GM12873 (cell line): Measurements from ENCODE around the gene INTS11.

Experiments used
- CTCF ChIP-seq: IDR thresholded peaks from 2 replicates; pipeline ENCODE4 v1.5.1; 2012; ENCODE audit warnings: low read depth, mild to moderate bottlenecking, moderate library complexity, low read length, control low read depth; ENCODE audit not compliant: insufficient read depth; ENCODE audit errors: missing control alignments

The INTS11 gene

GRCh38 chr1:1321477-1321876, 3.0 kb downstream of the INTS11 start:
- TF ChIP-seq CTCF = no peak

GRCh38 chr1:1320666-1321448, 3.6 kb downstream of the INTS11 start:
- no peak for TF ChIP-seq CTCF

- TF ChIP-seq CTCF = no peak
Measured at GRCh38 chr1:1319646-1319941, 4.9 kb downstream of the INTS11 start.

- no peak for TF ChIP-seq CTCF
Measured at GRCh38 chr1:1318777-1319645, 5.4 kb downstream of the INTS11 start.

- no peak for TF ChIP-seq CTCF
Measured at GRCh38 chr1:1318131-1318652, 6.3 kb downstream of the INTS11 start.

GRCh38 chr1:1317420-1317819, 7.0 kb downstream of the INTS11 start:
- no peak for TF ChIP-seq CTCF

- no peak for TF ChIP-seq CTCF
Measured at GRCh38 chr1:1315435-1315954, 9.0 kb downstream of the INTS11 start.
